Common myeloid progenitor, CD34-positive (primary cell): ENCODE measurements around the gene SELENOK.

Source experiments
- CTCF ChIA-PET: fragments of 350-600 bp; sonication (Branson Sonifier 250); formaldehyde crosslinking; loops from one replicate; lab custom pipeline; 2021; ENCODE audit warnings: antibody characterized with exemption; lab: Charles Lee
- POLR2A ChIA-PET: fragments of 350-600 bp; sonication (Branson Sonifier 250); formaldehyde crosslinking; loops from one replicate; lab custom pipeline; 2021; ENCODE audit warnings: antibody characterized with exemption; lab: Charles Lee
- DNase-seq, 3 donors: peaks; one replicate each; pipeline versions ENCODE4 v3.0.0 to v3.0.0-alpha.2; 2013
- H3K27ac ChIP-seq, 2 experiments: 1 replicate in 1 of 2; 2 replicates in 1 of 2; pipeline ENCODE4 v1.7.0; 2013; ENCODE audit warnings: inconsistent platforms in 2 of 2, low read length in 2 of 2, mild to moderate bottlenecking in 2 of 2, low read depth in 1 of 2, moderate library complexity in 1 of 2; ENCODE audit not compliant: severe bottlenecking in 2 of 2, insufficient read depth in 1 of 2, poor library complexity in 1 of 2
- H3K27me3 ChIP-seq, 5 experiments: replicated peaks in 2 of 5; 1 replicate in 3 of 5; 2 replicates in 2 of 5; pipeline versions ENCODE4 v1.6.1 to v1.7.0; 2013; ENCODE audit warnings: low read length in 4 of 5, mild to moderate bottlenecking in 2 of 5, moderate library complexity in 2 of 5, inconsistent platforms in 1 of 5; ENCODE audit not compliant: insufficient read depth in 5 of 5, control insufficient read depth in 4 of 5
- H3K36me3 ChIP-seq, 4 experiments: 1 replicate in 2 of 4; 2 replicates in 2 of 4; pipeline versions ENCODE4 v1.6.1 to v1.7.0; 2013; ENCODE audit warnings: low read length in 3 of 4, control low read depth in 1 of 4, mild to moderate bottlenecking in 1 of 4; ENCODE audit not compliant: control insufficient read depth in 4 of 4, insufficient read depth in 4 of 4
- H3K4me1 ChIP-seq, 4 experiments: 1 replicate in 3 of 4; 2 replicates in 1 of 4; pipeline versions ENCODE4 v1.6.1 to v1.7.1; 2013; ENCODE audit warnings: low read length in 3 of 4, mild to moderate bottlenecking in 3 of 4, control low read depth in 1 of 4, inconsistent platforms in 1 of 4, moderate library complexity in 1 of 4; ENCODE audit not compliant: control insufficient read depth in 4 of 4, insufficient read depth in 4 of 4; ENCODE audit errors: control extremely low read depth in 1 of 4
- H3K4me3 ChIP-seq, 7 experiments: 1 replicate in 4 of 7; 2 replicates in 3 of 7; pipeline versions ENCODE4 v1.5.1 to v1.7.0; 2013; ENCODE audit warnings: mild to moderate bottlenecking in 7 of 7, low read length in 6 of 7, moderate library complexity in 6 of 7, inconsistent platforms in 2 of 7, low read depth in 2 of 7, control low read depth in 1 of 7; ENCODE audit not compliant: insufficient read depth in 4 of 7, control insufficient read depth in 1 of 7; ENCODE audit errors: extremely low read depth in 1 of 7
- H3K9me3 ChIP-seq, 5 experiments: 1 replicate in 4 of 5; 2 replicates in 1 of 5; pipeline versions ENCODE4 v1.6.1 to v1.7.1; 2013; ENCODE audit warnings: low read length in 4 of 5, mild to moderate bottlenecking in 2 of 5, inconsistent platforms in 1 of 5, low read depth in 1 of 5, moderate library complexity in 1 of 5; ENCODE audit not compliant: control insufficient read depth in 4 of 5, insufficient read depth in 2 of 5; ENCODE audit errors: control extremely low read depth in 1 of 5
- WGBS: methylation state at CpG from one replicate; pipeline ENCODE4 v1.1.5; 2013; ENCODE audit not compliant: insufficient coverage; 5-methylcytosine and 5-hydroxymethylcytosine counted together

Gene SELENOK

DNA sequence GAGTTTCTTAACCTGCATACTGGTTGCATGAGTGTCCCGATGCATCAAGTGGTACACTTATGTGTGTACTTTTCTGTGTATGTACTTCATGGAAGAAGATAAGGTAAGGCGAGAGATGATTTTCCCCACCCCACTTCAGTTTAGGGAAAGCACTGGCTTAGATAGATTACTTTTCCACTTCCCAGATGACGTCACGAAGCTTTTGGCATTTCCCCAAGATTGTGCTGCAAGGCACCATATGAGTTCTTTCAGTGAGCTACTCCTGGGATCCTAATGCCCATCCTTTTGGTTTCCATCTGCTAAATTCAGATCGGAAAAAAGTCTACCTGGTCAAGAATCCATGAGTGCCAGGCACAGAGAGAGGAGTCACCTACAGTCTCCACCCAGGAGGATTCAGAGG, 40.8 kb downstream of the SELENOK start:
- 78% methylated on average over 3 of the region's 5 CpGs for WGBS
- Histone ChIP-seq H3K27ac (no peak overlapping the region), H3K27me3 (peaks cover 0 to 43% (median 11%) of the 10 kb centered on the region in 5 experiments), H3K9me3 (no peaks in the 10 kb centered on the region), H3K36me3 (no peaks in the 10 kb centered on the region), H3K4me3 (no peak overlapping the region), H3K4me1 (peaks cover 0 to 9% (median 7%) of the 10 kb centered on the region in 4 experiments)
- POLR2A ChIA-PET = no interaction called here
- DNase-seq = no peak
- CTCF ChIA-PET = interaction anchor here (0.7 kb wide), 1 partner anchor 24 kb away, joined by 4 read pairs; no protein-coding TSS in a partner anchor

DNA sequence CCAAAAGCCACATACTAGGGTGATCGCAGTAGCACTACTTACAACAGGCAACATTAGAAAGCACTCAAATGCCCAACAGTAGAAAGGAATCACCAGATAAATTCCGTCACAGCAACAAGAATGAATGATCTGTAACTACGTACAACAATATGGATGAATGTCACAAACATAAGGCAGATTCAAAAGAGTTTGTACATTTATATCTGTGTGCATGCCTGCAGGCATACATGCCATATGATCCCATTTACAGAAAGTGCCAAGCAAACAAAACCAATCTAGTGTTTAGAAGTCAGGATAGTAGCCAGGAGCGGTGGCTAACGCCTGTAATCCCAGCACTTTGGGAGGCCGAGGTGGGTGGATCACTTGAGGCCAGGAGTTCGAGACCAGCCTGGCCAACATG, 41.7 kb downstream of the SELENOK start:
- Histone ChIP-seq H3K27ac (no peak overlapping the region), H3K36me3 (no peaks in the 10 kb centered on the region), H3K27me3 (peaks cover 0 to 49% (median 20%) of the 10 kb centered on the region in 5 experiments), H3K4me3 (no peak overlapping the region), H3K9me3 (no peaks in the 10 kb centered on the region), H3K4me1 (peaks cover 0 to 14% (median 12%) of the 10 kb centered on the region in 4 experiments)
- POLR2A ChIA-PET = no interaction called here
- no peak for DNase-seq
- CTCF ChIA-PET = no interaction called here
- WGBS = 98% methylated on average over 6 of the region's 7 CpGs

DNA sequence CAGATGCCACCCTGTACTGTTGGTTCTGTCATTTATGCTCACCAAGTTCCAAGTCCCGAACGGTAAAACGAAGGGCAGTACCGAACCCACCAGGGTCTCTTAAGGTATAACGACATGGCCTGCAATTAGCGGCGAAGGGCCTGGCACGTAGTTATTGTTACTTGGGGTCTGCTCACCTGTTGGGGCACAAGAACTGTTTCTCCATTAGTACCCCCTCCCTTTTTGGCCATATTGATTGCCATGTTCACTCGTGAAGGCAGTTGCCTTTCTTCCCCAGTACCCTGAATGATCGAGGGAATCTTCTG, 44.9 kb downstream of the SELENOK start:
- no peaks in the 10 kb centered on the region for H3K36me3 ChIP-seq
- H3K27me3 ChIP-seq = peaks cover 0 to 70% (median 31%) of the 10 kb centered on the region in 5 experiments
- ChIA-PET POLR2A (interaction anchor here (0.6 kb wide), 1 partner anchor 9 kb away, joined by 4 read pairs; no protein-coding TSS in a partner anchor), CTCF (no interaction called here)
- H3K4me1 ChIP-seq = peaks cover 0 to 14% (median 12%) of the 10 kb centered on the region in 4 experiments
- no peak for DNase-seq
- H3K9me3 ChIP-seq = no peaks in the 10 kb centered on the region
- no peak overlapping the region for H3K27ac ChIP-seq
- peak overlapping the region in 2 of 7 experiments; percentile 49 to 69 for H3K4me3 ChIP-seq
- WGBS = 63% methylated on average over 9 of the region's 10 CpGs

DNA sequence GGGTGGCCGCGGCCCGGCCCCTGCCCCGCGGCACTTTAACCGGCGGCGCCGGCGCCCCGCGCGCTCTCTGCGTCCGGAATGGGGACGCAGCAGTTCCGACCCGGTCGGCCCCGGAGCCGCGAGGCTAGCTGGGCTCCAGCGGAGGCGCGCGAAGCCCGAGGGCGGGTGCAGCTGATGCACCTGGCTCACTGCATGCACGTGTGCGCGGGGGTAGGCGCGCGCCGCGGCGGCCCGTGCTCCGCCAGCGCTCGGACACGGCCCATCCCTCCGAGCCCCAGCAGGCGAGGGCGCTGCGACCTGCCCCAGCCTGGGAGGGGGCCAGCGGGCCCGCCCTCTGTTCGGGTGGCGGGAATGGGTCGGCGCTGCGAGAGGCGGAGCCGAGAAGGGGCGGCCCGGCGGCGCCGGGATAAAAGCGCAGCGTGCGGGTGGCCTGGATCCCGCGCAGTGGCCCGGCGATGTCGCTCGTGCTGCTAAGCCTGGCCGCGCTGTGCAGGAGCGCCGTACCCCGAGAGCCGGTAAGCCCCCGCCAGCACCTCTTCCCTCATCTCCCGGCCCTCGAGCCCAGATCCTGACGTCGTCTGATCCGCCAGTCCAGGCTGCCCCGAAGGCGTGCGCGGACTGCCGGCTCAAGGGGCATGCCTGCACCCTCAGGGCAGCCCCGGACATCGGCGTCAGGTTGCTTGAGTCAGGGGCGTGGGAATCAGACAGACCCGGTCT, 45.4 kb downstream of the SELENOK start, which contains the start of the genes CHDH and IL17RB:
Gene CHDH, minus strand, starts transcription at position 286 of the 717 bp plus-strand sequence. CDS start 22,411 bp downstream, outside the sequence.
Gene IL17RB, plus strand, starts transcription at position 435 of the 717 bp plus-strand sequence. Its CDS starts 21 bp downstream, at position 456.
- Histone ChIP-seq H3K36me3 (no peaks in the 10 kb centered on the region), H3K27ac (no peak within 1 kb of the TSS), H3K27me3 (peaks cover 0 to 69% (median 31%) of the 10 kb centered on the region in 5 experiments), H3K4me1 (peaks cover 0 to 14% (median 12%) of the 10 kb centered on the region in 4 experiments), H3K9me3 (no peaks in the 10 kb centered on the region), H3K4me3 (peak within 1 kb of the TSS; percentile 13 to 72 (median 62))
- DNase-seq = peak in 2 of 3 donors; percentile 35 to 49
- POLR2A ChIA-PET = no interaction called here
- WGBS = 3% methylated on average over 80 of the region's 91 CpGs
- CTCF ChIA-PET = interaction anchor here (1.2 kb wide), 1 partner anchor 24 kb away, joined by 3 read pairs; no protein-coding TSS in a partner anchor

DNA sequence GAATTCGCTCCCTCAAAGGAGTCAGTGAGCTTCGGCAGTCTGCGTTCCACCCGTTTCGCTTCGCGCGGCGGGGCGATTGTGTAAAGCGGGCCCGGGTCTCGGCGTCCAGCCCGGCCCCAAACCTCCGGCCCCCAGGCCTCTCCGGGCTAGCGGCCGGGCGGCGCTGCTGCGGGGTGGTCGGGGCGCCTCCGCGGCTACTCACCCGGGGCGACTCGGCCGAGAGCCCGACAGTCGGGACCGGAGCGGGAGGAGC, 45.9 kb downstream of the SELENOK start:
- H3K36me3 ChIP-seq = no peaks in the 10 kb centered on the region
- H3K4me3 ChIP-seq = peak overlapping the region; percentile 13 to 72 (median 62)
- DNase-seq = no peak
- H3K27me3 ChIP-seq = peaks cover 0 to 67% (median 31%) of the 10 kb centered on the region in 5 experiments
- no peak overlapping the region for H3K27ac ChIP-seq
- H3K9me3 ChIP-seq = no peaks in the 10 kb centered on the region
- ChIA-PET CTCF (interaction anchor here (1.1 to 1.2 kb wide), 2 partner anchors 24 to 147 kb away, joined by 3 read pairs; no protein-coding TSS in a partner anchor), POLR2A (no interaction called here)
- H3K4me1 ChIP-seq = peaks cover 0 to 14% (median 12%) of the 10 kb centered on the region in 4 experiments
- 1% methylated on average over 27 of the region's 34 CpGs for WGBS

DNA sequence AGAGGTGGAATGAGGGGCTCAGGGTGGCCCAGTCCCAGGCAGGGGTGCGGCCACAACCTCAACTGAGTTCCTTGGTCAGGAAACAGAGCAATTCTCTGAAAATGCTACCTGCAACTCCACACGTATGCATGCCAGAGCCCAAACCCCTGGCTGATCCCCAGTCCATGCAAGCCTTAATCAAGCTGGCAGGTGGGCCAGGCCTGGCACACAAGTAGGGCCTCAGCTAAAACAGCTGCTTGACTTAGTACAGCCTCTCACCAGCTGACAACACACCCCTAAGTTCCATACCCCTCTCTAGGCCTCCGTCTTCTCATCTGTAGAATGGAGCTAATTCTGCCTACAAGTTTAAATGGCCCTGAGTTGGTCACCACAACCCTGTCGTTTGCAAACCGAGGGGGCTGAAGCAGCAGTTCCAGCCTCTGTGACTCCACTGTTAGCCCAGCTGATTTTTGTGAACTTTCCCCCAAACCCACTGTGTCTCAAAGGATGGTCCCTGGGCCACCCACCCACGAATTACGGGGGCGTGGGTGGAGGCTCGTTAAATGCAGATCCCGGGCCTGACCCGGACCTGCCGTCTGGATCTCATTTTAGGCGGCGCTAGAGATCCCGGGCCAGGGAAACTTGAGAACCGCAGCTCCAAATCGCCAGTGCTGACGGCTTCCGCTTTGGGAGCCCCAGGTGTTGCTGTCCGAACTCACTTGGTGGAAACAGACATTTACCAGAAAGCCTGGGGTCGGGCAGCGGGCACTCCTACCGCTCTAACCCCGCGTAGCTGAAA, 46.4 kb downstream of the SELENOK start:
- ChIA-PET POLR2A (no interaction called here), CTCF (interaction anchor here (0.9 to 1.2 kb wide), 3 partner anchors 25 to 147 kb away, joined by 3 read pairs; no protein-coding TSS in a partner anchor)
- H3K36me3 ChIP-seq = no peaks in the 10 kb centered on the region
- peaks cover 0 to 14% (median 12%) of the 10 kb centered on the region in 4 experiments for H3K4me1 ChIP-seq
- no peaks in the 10 kb centered on the region for H3K9me3 ChIP-seq
- DNase-seq = peak; percentile 14 to 44 (median 27)
- peaks cover 0 to 67% (median 31%) of the 10 kb centered on the region in 5 experiments for H3K27me3 ChIP-seq
- peak overlapping the region; percentile 13 to 72 (median 62) for H3K4me3 ChIP-seq
- WGBS = 19% methylated on average over 23 of the region's 25 CpGs
- H3K27ac ChIP-seq = no peak overlapping the region
